Testis (tissue), 3 donors: ENCODE data around the gene TRAF7. TPM values are rescaled to one million over a fixed set of nuclear protein-coding genes. Genes with fewer than 3 reads are reported as not detected.
A peak's percentile ranks its signal among the peaks of the same experiment; 100 is the strongest.

ENCODE experiments used
- DNase-seq: peaks from one replicate; pipeline ENCODE4 v3.0.0-alpha.2; 2019
- H3K27ac ChIP-seq, 2 donors: fragments of 200-600 bp; sonication (generic); one replicate each; pipeline ENCODE4 v1.5.1; 2019
- H3K27me3 ChIP-seq: fragments of 200-600 bp; sonication (generic); one replicate; pipeline ENCODE4 v1.5.1; 2019
- H3K36me3 ChIP-seq: fragments of 200-600 bp; sonication (generic); one replicate; pipeline ENCODE4 v1.5.1; 2017; ENCODE audit warnings: low read depth; ENCODE audit errors: missing control alignments
- H3K4me1 ChIP-seq: fragments of 200-600 bp; sonication (generic); one replicate; pipeline ENCODE4 v1.5.1; 2019
- H3K4me3 ChIP-seq, 2 donors: fragments of 200-600 bp; sonication (generic); one replicate each; pipeline ENCODE4 v1.5.1; 2017 to 2019
- H3K9me3 ChIP-seq: fragments of 200-600 bp; sonication (generic); one replicate; pipeline ENCODE4 v1.5.1; 2017
- POLR2A ChIP-seq: fragments of 450-650 bp; IDR thresholded peaks from one replicate; pipeline ENCODE4 v1.6.1; 2017; ENCODE audit warnings: antibody characterized with exemption, mild to moderate bottlenecking, moderate library complexity
- WGBS, 2 donors: methylation state at CpG; one replicate each; pipeline ENCODE4 v1.1.5; 2018; 5-methylcytosine and 5-hydroxymethylcytosine counted together
- intact Hi-C: fragments of 100-400 bp; cut with DNase I; formaldehyde crosslinking; loops from one replicate; pipeline ENCODE4 v1.15.1; 2023; ENCODE audit warnings: low total_unique reads
- polyA plus RNA-seq: library from polyadenylated mRNA; stranded (reverse); fragments of 350-450 nt; fragmentation: Illumina TruSeq; extraction: RNeasy Lipid Tissue Mini Kit (QIAGEN cat#74804); gene quantifications from one replicate; pipeline ENCODE4 v1.2.3, GENCODE V29; 2014; ENCODE audit warnings: low read depth, low replicate concordance; ENCODE audit not compliant: insufficient read depth
- total RNA-seq, 2 donors: library from RNA; depleted of rRNA; stranded (reverse); fragments of >200 nt; gene quantifications; one replicate each; pipeline ENCODE4 v1.2.3, GENCODE V29; 2016
- TF ChIP-seq, protein P1 (sequence below), 3 experiments: fragments of 450-650 bp in 2 of 3; fragments of 200-600 bp in 1 of 3; sonication (generic) in 1 of 3; IDR thresholded peaks; one replicate each; pipeline ENCODE4 v1.5.1; 2016 to 2019; ENCODE audit warnings: antibody characterized with exemption in 3 of 3, mild to moderate bottlenecking in 2 of 3, moderate library complexity in 1 of 3

TRAF7 gene
- total and polyA plus RNA-seq, 3 donors from 2014 or later: 36.0 to 46.1 (median 44.6) TPM

DNA sequence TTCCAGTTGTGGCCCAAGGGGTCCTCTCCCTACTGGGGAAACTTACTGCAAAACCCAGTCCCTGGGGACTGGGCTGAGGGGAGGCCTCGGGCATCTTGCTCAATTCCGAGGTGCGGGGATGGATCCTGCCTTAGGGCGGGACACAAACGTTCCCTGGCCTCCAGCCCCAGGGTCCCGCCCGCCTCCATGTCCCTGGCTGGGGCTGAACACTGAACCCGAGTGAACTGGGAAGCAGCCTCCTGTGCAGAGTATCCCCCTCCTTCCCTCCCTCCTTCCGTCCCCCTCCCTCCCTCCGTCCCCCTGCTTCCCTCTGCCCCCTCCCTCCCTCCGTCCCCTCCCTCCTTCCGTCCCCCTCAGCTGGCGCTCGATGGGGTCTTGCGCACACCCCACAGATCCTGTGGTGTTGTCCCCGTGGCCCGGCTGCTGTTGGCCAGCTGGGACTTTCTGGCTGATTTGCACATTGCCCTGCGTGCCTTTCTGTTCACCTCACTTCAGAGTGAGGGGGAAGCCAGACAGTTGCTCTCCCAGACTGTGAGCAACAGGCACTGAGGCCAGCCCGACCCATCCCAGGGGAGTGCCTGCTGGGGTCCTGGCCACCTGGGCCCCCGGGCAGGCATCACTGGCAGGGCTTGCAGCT lies 5.5 kb downstream of the TRAF7 start:
- Histone ChIP-seq H3K4me3 (no peak overlapping the region), H3K4me1 (peaks cover 40% of the 10 kb centered on the region), H3K27ac (peak overlapping the region in 1 of 2 donors; percentile 89), H3K27me3 (no peaks in the 10 kb centered on the region), H3K36me3 (no peaks in the 10 kb centered on the region), H3K9me3 (no peaks in the 10 kb centered on the region)
- intact Hi-C loops: no loop called here
- TF ChIP-seq, protein P1, sequence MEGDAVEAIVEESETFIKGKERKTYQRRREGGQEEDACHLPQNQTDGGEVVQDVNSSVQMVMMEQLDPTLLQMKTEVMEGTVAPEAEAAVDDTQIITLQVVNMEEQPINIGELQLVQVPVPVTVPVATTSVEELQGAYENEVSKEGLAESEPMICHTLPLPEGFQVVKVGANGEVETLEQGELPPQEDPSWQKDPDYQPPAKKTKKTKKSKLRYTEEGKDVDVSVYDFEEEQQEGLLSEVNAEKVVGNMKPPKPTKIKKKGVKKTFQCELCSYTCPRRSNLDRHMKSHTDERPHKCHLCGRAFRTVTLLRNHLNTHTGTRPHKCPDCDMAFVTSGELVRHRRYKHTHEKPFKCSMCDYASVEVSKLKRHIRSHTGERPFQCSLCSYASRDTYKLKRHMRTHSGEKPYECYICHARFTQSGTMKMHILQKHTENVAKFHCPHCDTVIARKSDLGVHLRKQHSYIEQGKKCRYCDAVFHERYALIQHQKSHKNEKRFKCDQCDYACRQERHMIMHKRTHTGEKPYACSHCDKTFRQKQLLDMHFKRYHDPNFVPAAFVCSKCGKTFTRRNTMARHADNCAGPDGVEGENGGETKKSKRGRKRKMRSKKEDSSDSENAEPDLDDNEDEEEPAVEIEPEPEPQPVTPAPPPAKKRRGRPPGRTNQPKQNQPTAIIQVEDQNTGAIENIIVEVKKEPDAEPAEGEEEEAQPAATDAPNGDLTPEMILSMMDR (IDR thresholded peaks at IDR 0.05): no peak
- TF ChIP-seq POLR2A: no peak
- 43 to 73% methylated on average over 3 to 20 of the region's 20 CpGs for whole genome bisulfite sequencing, 2 donors
- DNase-seq: peak; percentile 70

DNA sequence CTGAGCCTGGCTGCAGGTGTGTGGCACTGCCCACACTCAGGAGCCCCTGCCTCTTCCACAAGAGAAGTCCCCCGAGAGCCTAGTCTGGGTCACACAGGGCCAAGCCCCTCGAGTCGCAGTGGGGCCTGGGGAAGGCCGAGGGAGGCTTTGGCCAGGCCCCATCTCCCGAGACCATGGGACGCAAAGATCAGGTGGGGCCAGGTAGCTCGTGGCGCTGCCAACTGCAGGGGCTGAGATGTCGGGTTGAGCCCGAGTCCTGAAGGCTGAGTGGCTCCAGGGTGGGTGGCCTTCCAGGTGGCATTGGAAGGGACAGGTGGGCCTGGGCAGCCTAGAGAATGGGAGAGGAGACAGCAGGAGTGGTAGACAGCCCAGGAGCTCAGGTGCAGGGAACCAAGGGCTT lies 6.3 kb downstream of the TRAF7 start:
- DNase-seq: no peak
- WGBS, 2 donors: 97% methylated on average over 5 to 10 of the region's 10 CpGs
- Histone ChIP-seq H3K4me3 (no peak overlapping the region), H3K4me1 (peaks cover 32% of the 10 kb centered on the region), H3K27me3 (no peaks in the 10 kb centered on the region), H3K36me3 (no peaks in the 10 kb centered on the region), H3K9me3 (no peaks in the 10 kb centered on the region), H3K27ac (no peak overlapping the region)
- intact Hi-C loops: no loop called here
- TF ChIP-seq, protein P1 (IDR thresholded peaks at IDR 0.05): no peak
- no peak for TF ChIP-seq POLR2A

DNA sequence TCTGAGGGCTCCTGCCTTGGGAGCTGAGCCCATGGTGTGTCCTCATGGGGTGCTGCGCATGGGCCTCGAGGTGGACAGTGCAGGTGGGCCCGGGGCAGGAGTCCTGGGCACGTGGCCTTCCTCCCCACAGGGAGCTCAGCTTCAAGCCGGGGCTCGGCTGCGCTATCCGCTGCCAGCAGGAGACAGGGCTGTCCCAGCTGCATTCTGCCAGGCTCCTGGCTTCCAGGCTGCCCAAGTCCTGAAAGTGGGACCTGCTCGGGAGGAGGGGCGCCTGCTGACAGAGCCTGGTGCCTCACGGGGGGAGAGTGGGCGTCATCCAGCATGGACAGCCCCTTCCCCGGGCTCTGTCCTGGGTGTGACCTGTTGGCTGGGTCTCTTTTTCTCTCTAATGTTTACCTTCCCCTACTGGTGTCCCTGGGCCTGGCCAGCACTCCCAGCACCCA lies 7.1 kb downstream of the TRAF7 start:
- intact Hi-C loops: no loop called here
- WGBS, 2 donors: 80 to 91% methylated on average over 12 to 13 of the region's 13 CpGs

DNA sequence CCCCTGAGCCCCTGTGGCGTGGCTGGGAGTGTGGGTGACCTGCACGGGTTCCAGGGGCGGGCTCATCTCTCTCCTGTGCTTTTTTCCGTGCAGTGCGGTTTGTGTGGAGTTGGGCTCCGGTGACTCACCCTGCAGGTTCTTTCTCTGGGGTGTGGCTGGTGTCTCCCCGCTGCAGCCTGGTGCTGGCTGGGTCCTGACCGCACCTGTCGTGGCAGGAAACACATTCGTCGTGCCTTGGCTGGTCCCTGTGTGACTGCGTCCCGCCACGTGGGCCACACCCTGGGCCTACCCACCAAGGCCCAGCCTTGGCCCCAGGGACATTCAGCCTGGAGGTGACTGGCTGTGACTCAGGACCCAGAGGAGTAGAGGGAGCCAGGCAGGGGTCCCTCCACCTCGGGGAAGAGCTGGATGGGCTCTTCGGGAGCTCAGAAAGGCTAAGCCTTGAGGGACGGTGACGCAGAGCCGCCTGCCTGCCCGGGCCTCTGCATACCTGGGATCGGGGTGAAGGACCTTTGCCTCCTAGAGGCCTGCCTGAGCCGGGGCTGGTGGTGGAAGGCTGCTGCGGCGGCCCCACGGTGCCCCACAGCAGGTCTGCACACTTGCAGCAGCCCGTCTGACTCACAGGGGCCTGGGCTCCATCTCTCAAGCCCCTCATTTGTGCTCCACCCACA lies 7.8 kb downstream of the TRAF7 start:
- no peak for TF ChIP-seq POLR2A
- TF ChIP-seq, protein P1 (IDR thresholded peaks at IDR 0.05): no peak
- intact Hi-C loops: no loop called here
- Histone ChIP-seq H3K4me1 (peaks cover 18% of the 10 kb centered on the region), H3K27ac (no peak overlapping the region), H3K27me3 (no peaks in the 10 kb centered on the region), H3K36me3 (no peaks in the 10 kb centered on the region), H3K9me3 (no peaks in the 10 kb centered on the region), H3K4me3 (no peak overlapping the region)
- WGBS, 2 donors: 94 to 95% methylated on average over 17 to 24 of the region's 26 CpGs
- DNase-seq: no peak

More for the DNA sequence above, 7.1 kb downstream of the TRAF7 start:
- H3K27me3 ChIP-seq: no peaks in the 10 kb centered on the region
- H3K9me3 ChIP-seq: no peaks in the 10 kb centered on the region
- DNase-seq: no peak
- H3K36me3 ChIP-seq: no peaks in the 10 kb centered on the region
- H3K27ac ChIP-seq: no peak overlapping the region
- TF ChIP-seq, protein P1 (IDR thresholded peaks at IDR 0.05): no peak
- TF ChIP-seq POLR2A: no peak
- H3K4me1 ChIP-seq: peaks cover 25% of the 10 kb centered on the region
- no peak overlapping the region for H3K4me3 ChIP-seq
